NOMO-1 treated with dmso at 0.1 percent for 144 hours (cell line): ENCODE measurements around the gene KRTAP17-1.
"Not testable (repeated sequence)": the region's sequence is repeated elsewhere in the genome, so short reads cannot be mapped to it uniquely, and the experiment has no call there.

Experiments
- DNase-seq: peaks from one replicate; lab custom pipeline; 2025; ENCODE audit not compliant: unreplicated experiment; lab: John Stamatoyannopoulos, UW

KRTAP17-1 gene

GRCh38 chr17:41307647-41308046, 7.9 kb downstream of the KRTAP17-1 start:
- no peak for DNase-seq

GRCh38 chr17:41304091-41304490, 11.4 kb downstream of the KRTAP17-1 start:
- no peak for DNase-seq

- no peak for DNase-seq
These were observed 12.5 kb downstream of the KRTAP17-1 start for GRCh38 chr17:41302981-41303380.

- no peak for DNase-seq
These were observed 13.3 kb downstream of the KRTAP17-1 start, which contains the start of gene KRTAP29-1 for GRCh38 chr17:41301916-41302901. TSS of gene KRTAP29-1 (minus strand) at chr17:41302851. CDS start at chr17:41302851, 0 bp downstream.

GRCh38 chr17:41301204-41301790, 14.2 kb downstream of the KRTAP17-1 start:
- DNase-seq: no peak

- no peak for DNase-seq
These were observed 16.9 kb downstream of the KRTAP17-1 start for GRCh38 chr17:41298458-41299135.

GRCh38 chr17:41296846-41297245, 18.7 kb downstream of the KRTAP17-1 start:
- DNase-seq: no peak

GRCh38 chr17:41294016-41294415, 21.5 kb downstream of the KRTAP17-1 start:
- no peak for DNase-seq

- DNase-seq: no peak
These were observed 28.5 kb downstream of the KRTAP17-1 start for GRCh38 chr17:41287050-41287449.

GRCh38 chr17:41284546-41284945, 31.0 kb downstream of the KRTAP17-1 start:
- DNase-seq: no peak

- no peak for DNase-seq
These were observed 31.5 kb downstream of the KRTAP17-1 start for GRCh38 chr17:41284043-41284442.

- no peak for DNase-seq
These were observed 37.1 kb downstream of the KRTAP17-1 start for GRCh38 chr17:41278176-41278955.

- DNase-seq: not testable (repeated sequence)
These were observed 39.8 kb downstream of the KRTAP17-1 start, which contains the start of gene KRTAP9-7 for GRCh38 chr17:41275648-41276190. TSS of gene KRTAP9-7 (plus strand) at chr17:41275698. CDS start at chr17:41275698, 0 bp downstream.

GRCh38 chr17:41271858-41272257, 43.7 kb downstream of the KRTAP17-1 start:
- no peak for DNase-seq

GRCh38 chr17:41271323-41271722, 44.2 kb downstream of the KRTAP17-1 start:
- DNase-seq: not testable (repeated sequence)

- DNase-seq: peak; percentile 1
These were observed 47.8 kb downstream of the KRTAP17-1 start for GRCh38 chr17:41267711-41268110.

GRCh38 chr17:41265078-41265477, 50.4 kb downstream of the KRTAP17-1 start, which contains the start of gene KRTAP9-6:
TSS of gene KRTAP9-6 (plus strand) at chr17:41265378. CDS start at chr17:41265378, 0 bp downstream.
- no peak for DNase-seq
